ENCODE measurements around the gene PHETA1.

The PHETA1 gene, protein sequence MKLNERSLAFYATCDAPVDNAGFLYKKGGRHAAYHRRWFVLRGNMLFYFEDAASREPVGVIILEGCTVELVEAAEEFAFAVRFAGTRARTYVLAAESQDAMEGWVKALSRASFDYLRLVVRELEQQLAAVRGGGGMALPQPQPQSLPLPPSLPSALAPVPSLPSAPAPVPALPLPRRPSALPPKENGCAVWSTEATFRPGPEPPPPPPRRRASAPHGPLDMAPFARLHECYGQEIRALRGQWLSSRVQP

DNA sequence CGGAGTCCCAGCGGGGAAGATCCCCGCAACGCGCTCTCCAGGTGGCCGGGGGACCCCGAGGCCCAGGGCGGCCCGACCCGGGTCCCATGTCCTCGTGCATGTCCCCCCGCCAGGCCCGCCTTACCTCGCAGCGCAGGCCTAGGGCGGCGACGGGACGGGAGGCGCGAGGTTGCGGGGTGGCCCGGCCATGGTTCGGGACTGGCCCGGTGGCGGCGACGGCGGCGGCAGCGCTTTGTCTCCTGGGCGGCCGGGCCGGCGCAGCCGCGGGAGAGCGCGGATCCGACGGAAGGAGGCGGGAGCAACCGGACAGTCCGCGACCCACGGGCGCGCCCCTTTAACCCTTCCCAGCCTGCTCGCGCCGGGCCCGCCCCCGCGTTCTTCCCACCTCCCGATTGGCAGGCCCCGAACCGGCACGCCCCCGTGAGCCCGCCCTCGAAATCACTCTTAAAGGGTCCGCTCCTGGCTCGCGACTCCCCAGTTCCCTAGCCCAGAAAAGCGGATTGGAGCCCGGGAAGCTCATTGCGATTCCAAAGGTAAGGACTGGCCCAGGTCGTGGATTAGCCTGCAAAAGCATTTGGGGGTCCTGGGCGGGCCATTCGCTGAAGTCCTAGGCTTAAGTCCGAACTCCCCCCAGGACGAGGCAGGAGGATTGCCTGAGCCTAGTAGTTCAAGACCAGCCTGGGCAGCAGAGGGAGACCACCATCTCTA lies at the start of gene PHETA1:
Gene PHETA1 (minus strand): TSS at position 308 of the 708 bp plus-strand sequence. CDS start 5,668 bp downstream, outside the sequence.
- DNase-seq, result peak; percentile 84

DNA sequence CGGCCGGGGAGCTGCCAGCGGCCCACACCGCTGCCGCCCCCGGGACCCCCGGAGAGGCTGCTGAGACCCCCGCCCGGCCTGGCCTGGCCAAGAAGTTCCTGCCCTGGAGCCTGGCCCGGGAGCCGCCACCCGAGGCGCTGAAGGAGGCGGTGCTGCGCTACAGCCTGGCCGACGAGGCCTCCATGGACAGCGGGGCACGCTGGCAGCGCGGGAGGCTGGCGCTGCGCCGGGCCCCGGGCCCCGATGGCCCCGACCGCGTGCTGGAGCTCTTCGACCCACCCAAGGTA lies 49.6 kb upstream of the PHETA1 start:
- DNase-seq, result no peak

DNA sequence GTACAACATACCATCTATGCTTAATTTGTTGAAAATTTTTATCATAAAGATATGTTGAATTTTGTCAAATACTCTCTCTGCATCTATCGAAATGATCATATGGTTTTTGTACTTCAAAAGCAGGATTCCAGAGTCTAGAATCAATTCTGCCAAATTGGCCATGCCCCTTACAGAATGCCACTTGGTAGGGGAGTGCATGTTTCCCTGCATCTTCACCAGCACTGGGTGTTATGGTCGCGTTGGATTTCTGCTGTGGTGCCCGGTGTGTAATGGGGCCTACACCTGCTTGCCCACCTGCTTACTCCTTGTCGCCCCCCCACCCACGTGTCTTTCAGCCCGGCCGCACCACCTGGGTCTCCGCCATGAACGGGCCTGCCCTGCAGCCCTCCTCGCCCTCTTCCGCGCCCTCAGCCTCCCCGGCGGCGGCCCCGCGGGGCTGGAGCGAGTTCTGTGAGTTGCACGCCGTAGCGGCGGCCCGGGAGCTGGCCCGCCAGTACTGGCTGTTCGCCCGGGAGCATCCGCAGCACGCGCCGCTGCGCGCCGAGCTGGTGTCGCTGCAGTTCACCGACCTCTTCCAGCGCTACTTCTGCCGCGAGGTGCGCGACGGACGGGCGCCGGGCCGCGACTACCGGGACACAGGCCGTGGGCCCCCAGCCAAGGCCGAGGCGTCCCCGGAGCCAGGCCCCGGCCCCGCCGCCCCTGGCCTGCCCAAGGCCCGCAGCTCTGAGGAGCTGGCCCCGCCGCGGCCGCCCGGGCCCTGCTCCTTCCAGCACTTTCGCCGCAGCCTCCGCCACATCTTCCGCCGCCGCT lies 49.1 kb upstream of the PHETA1 start:
- DNase-seq, result no peak

DNA sequence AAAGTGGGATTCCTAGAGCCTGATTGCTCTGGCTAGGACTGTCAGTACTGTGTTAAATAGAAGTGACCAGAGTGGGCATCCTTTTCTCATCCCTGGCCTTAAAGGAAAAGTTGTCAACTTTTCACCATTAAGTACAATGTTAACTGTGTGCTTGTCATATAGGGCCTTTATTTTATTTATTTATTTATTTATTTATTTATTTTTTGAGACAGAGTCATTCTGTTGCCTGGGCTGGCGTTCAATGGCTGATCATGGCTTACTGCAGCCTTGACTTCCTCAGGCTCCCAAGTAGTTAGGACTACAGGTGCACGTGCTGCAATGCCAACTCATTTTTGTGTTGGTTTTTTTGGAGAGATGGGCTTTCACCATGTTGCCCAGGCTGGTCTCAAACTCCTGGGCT lies 48.4 kb upstream of the PHETA1 start:
- no peak for DNase-seq

DNA sequence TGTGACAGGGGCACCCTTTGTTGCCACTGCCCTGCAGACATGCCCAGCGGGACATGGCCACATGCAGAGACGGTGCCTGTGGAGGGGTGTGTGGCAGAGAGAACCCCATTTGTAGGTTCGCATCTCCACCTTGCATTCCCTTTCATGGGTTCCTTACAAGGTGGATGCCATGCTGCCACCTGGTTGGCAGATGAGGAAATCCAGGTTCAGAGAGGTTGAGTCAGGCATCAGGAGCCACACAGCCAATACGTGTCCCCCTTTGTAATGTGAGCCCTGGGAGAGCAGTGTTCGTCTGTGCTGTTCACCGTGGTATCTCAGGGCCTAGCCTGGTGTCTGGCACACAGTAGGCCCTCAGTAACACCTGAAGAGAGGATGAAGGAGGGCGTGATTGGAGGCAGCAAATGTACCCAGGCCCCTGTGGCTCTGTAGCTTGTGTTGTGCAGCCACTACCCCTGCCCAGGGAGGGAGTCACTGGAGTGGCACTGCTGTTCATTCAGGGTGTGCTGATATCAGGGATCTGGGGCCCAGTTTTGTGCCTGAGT lies 45.9 kb upstream of the PHETA1 start:
- DNase-seq, result no peak

DNA sequence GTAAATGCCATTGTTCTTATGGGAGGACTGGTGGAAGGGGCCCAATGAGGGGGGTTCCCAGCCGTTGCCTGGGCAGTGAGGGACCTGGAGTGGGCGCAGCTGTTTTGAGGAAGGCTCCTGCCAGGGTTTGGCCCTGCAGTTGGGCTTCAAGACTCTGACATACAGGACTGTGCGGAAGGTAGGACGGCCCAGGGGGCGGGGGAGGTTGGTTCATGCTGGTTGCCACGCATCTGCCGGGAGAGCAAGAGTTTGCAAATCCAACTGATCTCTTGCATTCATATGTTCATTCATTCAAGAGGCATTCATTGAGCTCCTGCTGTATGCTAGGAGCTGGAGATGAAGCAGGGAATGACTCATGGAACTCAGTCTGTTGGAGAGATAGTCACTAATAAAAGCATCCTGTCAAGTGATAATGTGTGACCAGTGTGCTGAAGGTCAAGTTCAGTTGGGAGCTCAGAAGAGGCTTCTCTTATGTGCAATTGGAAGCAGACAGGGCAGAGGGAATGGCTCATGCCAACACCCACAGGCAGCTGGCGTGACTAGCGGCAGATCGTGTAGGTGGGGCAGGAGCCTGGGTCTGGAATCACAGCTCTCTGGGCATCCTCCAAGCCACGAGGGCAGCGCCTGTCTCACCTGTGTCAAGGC lies 44.7 kb upstream of the PHETA1 start:
- DNase-seq, result no peak

DNA sequence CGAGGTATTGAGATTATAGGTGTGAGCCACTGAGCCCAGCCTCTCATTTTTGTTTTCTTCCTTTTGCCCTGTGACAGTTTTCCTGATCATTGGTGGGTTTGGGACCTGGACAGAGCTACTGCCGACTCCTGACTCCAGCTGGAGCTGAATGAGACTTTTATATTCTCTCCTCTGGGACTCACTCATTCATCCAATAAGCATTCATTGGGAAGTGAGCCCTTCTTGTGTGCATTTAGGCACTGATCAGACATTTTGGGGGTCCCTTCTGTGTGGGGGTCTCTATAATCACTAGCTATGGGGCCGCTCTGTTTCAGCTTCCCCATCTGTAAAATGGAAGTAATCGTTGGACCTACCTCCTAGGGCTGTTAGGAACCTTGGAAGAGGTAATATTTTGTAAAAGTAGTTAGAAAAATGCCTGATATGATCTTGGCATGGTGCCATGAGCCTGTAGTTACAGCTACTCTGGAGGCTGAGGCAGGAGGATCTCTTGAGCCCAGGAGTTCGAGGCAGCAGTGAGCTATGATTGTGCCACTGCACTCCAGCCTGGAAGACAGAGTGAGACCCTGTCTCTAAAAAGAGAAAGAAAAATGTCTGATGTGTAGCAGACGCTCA lies 44.0 kb upstream of the PHETA1 start:
- no peak for DNase-seq

DNA sequence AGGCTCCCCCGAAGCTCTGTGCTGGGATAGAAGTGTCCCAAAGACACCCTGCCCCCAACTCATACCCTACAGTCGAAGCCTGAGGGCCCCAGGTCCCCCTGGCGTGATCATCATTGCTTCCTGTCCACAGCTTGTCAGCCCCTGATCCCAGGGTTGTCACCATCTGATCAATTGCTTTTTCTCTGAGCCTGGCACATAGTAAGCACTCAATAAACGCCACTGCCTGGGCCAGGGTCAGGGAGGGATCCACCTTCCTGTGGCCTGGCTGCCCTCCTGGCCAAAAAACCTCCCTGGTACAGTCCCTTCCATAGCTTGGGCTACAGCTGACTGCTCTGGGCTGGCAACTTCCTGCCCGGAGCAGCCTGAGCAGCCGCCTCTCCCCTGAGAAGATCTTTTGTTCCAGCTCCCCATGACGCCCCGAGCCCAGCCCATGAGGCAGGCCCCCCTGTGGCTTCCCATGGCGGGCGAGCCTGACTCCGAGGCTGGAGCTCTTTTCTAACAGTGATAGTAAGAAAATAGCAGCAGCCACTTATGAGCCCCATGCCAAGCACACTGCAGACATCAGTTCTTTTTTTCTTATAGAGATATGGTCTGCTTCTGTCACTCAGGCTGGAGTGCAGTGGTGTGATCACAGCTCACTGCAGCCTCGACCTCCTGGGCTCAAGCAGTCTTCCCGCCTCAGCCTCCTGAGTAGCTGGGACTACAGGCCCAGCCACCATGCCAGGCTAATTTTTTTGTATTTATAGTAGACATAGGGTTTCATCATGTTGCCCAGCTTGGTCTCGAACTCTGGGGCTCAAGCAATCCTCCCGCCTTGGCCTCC lies 43.3 kb upstream of the PHETA1 start:
- no peak for DNase-seq

DNA sequence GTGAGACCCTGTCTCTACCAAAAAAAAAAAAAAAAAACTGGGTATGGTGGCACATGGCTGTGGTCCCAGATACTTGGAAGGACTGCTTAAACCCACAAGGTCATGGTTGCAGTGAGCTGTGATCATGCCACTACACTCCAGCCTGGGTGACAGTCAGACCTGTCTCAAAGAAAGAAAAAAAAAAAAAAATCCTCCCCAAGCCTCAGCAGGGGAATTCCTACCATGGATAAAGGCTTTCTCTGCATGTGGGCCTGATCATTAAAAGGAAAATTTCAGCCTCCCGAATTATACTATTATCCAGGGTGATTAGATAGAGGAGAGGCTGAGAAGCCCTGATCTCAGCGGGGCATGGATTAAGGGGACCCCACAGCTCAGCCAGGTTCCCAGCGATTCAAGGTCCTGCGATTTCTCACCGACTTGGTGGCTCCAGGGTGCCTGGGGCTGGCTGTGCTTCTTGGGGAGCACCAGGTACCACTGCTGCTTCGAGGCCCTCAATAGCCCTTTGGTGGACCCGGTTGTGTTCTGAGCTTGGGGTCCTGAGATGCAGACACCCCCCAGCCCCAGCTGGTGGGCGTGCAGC lies 42.4 kb upstream of the PHETA1 start:
- no peak for DNase-seq

DNA sequence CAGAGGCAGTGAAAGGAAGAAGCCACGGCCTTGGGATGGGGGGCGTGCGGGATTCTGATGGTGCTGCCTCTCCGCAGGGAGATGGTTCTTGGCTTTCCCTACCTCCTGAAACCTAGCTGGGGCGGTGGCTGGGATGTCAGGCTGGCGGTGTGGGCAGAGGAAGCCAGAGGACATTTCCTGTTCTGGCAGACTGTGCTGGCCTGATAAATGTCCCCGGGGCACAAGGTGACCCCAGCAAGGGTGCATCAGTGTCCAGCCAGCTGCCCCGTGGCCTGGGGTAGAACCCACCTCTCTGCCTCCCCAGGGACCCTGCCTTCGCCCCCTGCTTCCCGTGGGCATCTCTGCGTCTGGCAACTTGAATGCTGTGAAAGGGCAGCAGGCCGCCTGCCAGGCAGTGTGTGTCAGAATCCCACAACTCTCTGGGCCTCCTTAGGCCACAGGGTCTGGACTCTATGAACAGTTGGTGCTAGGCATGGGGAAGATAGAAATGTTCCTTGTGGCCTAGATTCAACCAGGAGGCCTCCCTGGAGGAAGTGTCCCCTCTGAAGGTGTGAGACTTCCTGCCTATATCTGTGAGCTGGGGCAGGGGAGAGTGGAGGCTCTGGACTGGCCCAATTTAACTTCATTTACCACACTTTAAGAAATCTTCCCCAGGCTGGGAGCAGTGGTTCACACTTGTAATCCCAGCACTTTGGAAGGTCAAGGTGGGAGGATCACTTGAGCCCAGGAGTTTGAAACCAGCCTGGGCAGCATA lies 41.7 kb upstream of the PHETA1 start:
- DNase-seq, result no peak

DNA sequence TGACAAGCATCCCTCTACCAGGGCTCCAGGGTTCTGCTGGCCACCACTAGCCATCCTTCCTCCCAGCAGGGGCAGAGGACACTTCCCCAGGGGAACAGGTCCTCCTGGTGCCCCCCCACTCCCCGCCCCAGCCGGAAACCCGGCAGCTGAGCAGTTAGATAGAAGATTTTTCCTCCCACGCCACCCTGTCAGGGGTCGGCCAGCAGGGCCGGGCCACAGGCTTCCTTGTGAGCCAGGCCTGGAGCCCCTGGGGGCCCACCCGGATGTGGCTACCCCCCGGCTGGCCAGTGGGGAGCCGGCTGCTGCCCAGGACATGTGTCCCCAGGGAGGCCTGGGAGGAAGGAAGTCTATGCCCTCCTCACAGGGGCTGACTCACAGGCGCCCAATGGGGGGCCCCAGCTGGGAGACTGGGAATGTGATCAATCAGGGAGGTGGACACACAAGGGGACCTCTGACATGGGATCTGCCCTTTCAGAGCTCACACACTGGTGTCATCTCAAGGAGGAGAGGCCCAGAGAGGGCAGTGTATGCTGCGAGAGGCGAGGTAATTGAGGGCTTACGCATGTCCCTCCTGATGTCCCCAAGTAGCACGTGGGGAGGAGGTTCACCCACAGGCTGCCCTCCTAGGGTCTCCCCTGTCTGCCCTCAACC lies 41.0 kb upstream of the PHETA1 start:
- DNase-seq, result peak; percentile 53

DNA sequence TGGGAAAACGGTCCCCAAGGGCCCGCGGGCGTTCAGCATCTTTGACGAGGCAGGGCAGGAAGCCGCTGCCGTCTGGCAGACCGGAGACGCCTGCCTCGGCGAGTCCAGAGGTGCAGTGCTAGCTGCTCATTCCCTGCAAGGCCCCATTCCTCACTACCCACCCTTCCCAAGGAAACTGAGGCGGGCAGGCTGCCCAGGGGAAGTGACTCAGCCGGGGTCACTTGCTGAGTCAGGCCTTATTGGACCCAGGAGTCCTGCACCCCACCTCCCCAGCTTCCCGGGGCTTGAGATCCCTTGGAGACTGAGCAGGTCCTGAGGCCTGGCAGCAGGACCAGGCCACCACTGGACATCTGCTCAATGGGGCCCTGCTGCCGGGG lies 40.5 kb upstream of the PHETA1 start:
- DNase-seq, result no peak

DNA sequence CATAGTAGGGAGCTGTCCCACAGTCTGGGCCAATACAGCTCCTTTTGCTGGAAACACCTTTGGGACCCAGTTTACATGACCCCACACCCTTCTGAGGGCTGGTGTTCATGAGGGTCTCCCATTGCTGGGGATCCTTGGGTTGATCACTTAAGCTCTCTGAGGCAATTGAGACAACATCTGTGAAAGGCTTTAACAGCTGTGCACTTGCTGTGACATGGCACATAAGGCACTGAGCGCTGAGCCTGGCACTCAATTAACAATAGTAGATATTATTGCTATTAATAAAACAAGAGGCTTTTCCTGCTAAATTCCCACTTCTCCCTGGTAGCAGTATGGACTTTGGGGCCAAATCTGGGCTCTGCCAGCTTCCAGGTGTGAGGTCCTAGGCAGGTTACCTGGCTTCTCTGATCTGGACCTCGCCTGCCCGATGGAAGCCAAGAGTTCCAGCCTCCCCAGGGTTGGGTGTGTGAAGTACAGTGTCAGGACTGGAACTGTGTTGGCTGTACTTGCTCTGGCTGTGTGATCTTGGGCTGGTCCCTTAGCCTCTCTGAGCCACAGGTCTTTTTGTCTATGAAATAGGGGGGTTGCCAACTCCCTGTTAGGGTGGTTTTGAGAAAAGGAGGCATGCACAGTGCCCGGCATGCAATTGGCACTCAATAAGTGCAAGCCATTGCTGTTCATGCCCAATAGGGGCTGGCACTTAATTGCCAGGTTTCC lies 39.9 kb upstream of the PHETA1 start:
- DNase-seq, result no peak

DNA sequence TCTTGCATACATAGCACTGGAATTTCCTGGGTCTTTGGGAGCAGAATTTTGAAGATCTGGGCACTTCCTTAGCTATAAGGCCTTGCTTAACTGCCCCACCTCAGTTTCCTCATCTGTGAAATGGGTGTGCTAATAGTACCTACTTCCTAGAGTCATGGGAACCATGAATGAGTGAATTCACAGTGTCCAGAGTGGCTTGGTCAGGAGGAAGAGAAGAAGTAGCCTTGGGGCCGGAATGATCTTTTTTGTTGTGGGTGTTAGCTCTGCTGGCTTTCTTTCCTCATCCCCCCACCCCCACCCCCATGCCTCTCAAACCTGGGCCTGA lies 39.2 kb upstream of the PHETA1 start:
- DNase-seq, result no peak

DNA sequence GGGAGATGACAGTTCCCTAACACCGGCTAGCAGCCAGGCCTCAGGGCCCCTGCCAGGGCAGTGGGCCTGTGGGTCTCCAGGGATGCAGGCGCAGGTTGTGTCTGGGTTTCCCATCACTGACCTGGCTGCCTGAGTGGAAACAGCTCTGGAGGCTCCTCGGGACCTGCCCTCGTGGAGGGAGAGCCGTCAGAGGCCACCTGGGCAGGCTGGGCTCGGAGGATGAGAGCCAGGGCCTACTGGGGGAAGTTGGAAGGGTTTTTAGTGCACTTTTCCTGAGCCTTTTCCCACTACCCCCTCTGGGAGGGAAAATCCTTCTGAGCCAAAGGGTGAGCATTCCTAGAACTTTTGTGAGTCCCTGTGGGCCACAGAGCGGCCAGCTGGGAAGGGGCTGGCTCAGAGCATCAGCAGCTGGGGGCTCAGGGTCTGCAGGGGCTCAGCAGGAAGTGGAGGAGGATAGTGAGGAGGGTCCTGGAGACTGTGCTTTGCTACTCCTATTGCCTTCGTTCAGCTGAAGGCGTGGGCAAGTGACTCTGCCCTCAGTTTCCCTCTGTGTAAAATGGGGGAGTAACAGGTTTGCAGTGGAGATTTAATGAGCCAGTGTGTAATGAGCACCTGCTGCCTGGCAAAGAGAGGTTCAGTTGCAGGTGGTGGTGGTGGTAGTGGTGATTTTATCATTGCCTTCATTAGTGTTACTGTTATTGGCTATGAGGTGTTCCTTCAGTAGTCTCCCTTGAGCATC lies 38.7 kb upstream of the PHETA1 start:
- no peak for DNase-seq

DNA sequence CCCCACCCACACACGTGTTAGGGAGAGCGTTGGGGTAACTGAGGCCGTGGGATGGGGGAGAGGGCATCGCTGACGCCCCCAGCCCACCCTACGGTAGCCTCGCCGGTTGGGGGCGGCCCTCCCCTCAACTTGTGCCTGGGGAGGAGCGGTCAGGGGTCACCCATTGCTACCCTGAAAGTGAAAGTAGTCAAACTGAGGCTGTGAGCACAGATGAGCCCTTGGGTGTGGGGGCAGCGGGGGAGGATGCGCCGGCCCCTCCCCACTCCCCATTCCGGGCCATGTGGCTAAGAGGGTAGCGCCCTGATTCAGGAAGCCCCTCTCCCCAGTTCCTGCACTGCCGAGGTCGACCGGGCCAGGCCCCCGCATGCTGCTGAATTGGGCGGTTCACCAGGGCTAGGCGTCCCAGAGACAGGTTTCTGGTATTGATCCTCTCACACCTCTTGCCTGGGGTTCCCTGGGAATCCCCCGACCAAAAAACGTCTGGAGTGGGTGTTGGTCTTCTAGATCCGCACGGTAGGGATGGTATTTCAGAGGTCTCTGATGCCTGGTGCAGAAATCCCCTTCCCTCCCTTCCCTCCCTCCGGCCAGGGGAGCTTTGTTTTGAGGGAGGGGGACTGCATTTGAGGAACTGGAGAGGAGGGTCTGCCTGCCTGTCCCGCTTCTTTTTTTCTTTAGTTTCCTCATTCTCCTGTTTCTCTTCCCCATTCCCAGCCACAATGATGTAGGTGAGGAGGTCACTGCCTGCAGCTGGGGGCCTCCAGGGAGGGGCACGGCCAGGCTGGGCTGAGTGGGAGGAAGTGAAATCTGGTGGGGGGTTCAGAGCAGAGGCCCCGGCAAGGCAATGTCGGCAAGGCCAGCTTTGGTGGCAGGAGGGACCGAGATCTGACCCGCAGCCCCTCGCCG lies 37.8 kb upstream of the PHETA1 start:
- peak; percentile 48 for DNase-seq

DNA sequence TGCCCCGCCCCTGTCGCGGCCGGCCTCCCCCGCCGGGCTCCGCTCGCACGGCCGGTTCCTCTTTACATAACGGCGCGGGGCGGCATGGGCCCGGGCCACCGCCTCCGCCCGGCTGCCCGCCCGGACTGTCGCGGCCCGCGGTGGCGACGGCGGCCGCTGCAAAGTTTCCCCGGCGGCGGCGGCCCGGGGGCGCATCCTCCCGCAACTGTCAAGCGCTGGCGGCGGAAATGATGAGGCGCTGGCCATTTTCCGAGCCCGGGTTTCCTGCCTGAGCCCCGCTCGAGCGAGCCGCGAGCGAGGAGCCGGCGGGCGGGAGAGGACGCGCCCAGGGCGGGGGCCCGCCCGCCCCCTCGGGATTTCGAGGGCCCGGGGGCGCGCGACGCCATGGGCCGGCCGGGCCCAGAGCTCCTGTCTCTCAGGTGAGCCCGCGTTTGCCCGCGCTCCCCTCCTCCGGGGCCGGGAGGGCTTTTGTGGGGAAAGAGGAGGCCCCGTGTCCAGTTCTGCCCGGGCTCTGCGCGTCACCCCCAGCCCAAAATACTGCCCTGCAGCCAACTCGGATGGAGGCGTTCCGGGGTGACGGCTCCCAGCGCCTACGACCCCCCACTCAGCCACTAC lies 37.1 kb upstream of the PHETA1 start, which contains the start of gene SH2B3:
Gene SH2B3 (plus strand): TSS at position 65 of the 615 bp plus-strand sequence. CDS start 12,223 bp downstream, outside the sequence.
- peak; percentile 78 for DNase-seq
